CD4-positive, alpha-beta T cell treated with Interleukin-12 subunit alpha and Interleukin-12 subunit beta, for 1 hour (primary cell): Measurements from ENCODE around the gene LUZP2.
"Not testable (repeated sequence)": the region's sequence is repeated elsewhere in the genome, so short reads cannot be mapped to it uniquely, and the experiment has no call there.

Experiments
- DNase-seq: peaks from one replicate; pipeline ENCODE4 v3.0.0-alpha.2; 2020

Gene LUZP2

DNA sequence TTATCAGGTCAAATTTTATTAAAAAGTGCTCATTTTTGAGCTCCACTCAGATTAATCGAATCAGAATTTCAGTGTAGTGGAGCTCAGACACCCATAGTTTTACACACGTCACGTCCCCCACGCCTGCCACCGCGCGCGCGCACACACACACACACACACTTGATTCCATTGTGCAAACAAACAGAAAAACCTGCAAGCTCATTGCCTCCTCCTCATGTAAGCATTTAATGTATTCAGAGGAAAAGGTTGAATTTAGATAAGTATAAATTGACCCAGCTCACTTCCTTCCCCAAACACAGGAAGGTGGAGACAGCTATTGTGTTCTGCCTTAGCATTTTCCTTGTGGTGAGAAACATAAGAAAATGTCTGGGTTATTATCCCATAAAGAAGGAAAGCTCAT lies 336.7 kb downstream of the LUZP2 start:
- no peak for DNase-seq

DNA sequence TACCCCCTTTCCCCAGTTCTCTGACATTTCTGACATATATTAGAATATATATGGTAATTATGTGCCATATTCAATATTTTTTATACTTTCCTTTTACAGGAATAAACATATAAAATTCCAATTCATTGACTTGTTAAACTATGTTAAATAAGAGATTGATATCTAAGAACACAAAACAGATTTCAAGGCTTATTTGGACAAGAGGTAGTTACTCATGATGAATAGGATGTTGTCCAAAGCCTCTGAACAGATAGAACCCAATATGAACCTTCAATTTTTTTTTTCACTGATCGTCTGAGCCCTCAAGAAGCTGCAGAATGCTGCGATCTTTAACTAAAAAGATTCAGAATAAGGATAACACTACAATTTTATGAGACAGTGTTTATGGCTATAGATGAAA lies 340.3 kb downstream of the LUZP2 start:
- DNase-seq: no peak

DNA sequence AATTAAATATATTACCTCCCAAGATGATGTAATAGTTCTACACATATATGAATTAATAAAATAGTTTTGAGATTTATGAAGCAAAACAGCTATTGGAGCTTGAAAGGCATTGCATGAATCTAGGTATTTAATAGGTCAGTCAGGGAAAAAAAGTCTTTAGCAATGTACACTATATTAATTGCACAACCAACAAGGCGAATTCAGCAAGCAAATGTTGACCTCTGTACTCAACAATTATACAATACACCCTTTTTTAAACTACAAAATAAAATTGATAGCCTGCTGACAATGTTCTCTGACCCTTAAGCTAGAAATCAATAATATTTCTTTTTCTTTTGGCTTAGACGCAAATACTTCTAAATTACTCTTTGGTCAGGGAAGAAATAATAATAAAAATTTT lies 345.5 kb downstream of the LUZP2 start:
- no peak for DNase-seq

DNA sequence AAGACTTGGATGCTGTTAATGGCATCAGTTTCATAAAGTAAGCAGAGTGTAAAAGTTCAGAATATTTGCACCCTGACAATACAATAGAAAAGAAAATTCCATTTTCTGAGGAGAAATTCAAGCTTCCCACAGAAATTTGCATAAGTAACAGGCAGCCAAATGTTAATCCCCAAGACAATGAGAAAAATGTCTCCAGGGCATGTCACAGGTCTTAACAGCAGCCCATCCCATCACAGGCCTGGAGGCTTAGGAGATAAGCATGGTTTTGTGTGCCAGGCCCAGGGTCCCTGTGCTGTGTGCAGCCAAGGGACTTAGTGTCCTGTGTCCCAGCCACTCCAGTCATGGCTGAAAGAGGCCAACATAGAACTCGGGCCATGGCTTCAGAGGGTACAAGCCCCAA lies 347.6 kb downstream of the LUZP2 start:
- DNase-seq: no peak

DNA sequence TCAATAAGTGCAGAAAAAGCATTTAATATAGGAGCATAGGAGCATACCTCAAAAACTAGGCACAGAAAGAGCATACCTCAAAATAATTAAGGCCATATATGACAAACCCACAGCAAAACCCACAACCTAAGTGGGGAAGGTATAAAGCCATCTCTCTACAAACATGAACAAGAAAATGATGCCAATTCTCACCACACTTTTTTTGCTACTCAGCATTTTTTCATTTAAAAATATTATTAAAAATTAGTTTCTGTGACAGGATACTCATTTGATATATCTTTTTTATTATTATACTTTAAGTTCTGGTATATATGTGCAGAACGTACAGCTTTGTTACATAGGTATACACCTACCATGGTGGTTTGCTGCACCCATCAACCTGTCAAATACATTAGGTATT lies 352.0 kb downstream of the LUZP2 start:
- no peak for DNase-seq

DNA sequence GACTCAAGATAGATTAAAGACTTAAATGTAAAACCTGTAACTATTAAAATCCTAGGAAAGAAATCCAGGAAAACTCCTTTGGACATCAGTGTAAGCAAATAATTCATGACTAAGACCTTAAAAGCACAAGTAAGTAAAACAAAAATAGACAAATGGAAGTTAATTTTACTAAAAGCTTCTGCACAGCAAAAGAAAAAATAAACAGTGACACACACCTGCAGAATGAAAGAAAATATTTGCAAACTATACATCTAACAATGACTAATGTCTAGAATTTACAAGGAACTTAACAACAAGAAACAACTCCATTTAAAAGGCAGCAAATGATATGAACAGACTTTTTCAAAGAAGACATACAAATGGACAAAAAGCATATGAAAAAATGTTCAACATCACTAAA lies 359.1 kb downstream of the LUZP2 start:
- no peak for DNase-seq

DNA sequence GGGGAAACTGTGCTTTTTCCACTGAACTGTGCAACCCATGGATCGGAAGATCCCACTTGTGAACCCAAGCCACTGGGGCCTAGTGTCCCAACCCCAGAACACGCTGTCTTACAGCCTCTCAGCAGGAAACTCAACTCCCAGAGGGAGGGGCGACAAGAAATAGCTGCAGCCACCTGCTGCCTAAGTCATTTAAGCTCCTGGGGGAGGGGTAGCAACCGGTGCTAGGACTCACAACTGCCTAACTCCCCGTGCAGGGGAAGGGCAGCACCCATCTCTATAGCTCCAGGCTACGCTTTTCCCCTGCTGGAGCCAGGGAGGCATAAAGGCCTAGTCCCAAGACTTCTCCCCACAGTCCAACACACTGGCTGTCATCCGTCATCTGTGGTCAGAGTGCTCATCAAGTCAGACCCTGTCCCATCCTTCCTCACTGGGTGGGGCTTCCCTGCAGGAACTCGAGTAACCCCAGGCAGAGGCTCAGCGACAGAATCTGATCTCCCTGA lies 363.0 kb downstream of the LUZP2 start:
- no peak for DNase-seq

DNA sequence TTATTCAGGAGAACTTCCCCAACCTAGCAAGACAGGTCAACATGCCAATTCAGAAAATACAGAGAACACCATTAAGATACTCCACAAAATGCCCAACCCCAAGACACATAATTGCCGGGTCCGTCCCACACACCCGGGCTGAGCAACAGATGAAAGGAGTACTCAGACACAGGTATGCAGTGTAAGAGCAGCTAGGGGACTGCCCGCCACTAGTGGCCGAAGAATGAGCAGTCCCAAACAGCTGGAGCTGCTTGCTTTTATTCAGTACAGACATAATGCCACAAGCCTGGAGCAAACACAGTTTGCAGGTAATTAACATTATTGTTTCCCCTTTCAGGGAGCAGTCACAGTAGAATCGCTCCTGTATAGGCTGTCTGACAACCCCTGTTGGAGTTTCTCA lies 364.6 kb downstream of the LUZP2 start:
- DNase-seq: no peak

DNA sequence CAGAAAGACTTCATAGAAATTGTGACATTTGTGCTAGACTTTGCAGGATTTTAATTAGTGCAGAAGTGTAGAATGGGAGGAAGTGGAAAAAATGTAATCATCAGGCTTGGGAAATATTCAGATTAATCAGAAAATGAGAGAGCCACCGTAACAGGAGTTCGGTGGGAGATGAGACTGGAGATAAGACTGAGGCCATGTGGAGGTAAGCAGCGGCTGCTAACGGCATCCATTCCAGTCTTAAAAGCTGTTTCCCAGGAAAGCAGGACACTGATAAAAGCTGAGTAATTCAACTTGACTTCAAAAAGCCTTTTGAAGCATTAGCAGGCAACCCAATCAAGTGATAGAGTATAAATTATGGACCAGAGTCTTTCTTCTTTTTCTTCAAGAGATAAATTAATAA lies 369.9 kb downstream of the LUZP2 start:
- no peak for DNase-seq

DNA sequence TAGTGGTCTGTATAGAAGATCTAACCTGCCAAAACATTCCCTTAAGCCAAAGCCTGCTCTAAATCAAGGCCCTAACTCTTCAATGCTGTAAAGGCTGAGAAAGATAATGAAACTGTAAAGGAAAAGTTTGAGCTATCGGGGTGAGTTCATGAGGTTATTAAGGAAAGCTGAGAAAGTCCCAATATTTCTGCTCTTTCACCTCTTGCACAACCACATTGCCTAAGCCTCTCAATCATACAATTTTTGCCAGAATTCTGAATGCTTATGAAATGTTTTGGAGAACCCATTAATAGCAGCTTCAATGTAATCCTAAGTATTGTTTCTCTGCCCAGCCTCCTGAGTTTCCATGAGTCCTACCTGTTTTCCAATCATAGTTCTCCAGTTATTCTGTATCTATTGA lies 373.2 kb downstream of the LUZP2 start:
- DNase-seq: no peak

DNA sequence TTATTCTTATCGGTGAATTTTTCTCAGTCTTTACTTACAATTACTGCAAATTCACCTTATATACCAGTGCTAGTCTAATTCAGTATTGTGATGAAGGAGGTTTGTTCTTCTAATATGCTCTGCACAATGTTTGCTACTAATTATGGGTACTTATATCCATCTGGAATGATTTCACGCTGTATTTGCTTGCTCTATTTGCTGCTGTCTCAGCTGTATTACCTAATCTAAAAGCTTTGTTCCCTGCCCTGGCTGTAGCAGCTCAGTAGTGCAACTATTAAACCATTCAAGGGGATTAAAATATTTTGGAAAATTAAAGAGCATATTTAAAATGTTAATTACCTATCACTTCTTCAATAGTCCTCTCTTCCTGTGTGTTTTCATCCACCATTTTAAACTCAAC lies 375.3 kb downstream of the LUZP2 start:
- no peak for DNase-seq

DNA sequence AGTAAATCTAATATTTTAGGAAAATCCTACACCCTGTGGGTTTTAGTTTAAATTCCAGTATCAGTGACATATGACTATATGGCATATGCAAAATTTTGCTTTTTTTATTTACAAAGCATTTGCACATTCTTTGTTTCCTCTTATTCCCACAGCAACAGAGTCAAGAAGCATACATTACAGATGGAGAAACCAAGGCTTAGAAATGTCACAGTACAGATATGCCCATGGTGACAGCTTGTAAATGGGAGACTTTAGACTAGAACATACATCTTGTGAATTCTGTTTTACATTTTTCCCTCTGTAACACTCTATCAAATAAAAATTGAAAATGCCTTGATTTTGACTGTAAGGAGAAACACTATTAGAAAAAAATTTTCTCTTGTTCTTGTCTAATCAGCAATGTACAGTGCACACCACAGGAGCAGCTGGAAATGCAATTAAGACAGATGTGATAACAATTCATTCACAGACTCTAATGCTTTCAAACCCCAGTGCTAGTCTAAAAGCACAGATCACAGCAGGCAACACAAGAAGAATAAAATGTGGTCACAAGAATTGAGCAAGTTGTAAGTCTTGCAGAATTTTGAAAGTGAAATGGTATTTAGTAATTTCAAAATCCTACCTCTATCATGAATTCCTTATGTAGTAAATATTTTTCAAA lies 375.9 kb downstream of the LUZP2 start:
- no peak for DNase-seq

DNA sequence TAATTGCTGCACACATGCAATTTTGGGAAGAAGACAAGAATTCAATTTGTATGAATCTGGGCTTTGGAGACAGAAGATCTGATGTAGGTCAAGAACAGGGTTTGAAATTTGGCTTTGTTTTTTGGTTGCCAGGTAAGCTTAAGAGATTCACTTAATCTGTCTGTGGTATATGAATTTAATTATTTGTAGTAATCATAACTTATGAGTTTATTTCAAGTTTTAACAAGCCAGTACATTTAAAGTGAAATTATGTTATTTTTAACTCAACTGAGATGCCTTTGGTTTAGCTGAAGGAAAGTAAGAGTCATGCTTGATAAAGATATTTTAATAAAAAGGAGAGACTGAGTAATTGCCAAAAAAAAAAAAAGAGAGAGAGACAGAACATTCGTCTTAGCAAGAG lies 384.1 kb downstream of the LUZP2 start:
- no peak for DNase-seq

DNA sequence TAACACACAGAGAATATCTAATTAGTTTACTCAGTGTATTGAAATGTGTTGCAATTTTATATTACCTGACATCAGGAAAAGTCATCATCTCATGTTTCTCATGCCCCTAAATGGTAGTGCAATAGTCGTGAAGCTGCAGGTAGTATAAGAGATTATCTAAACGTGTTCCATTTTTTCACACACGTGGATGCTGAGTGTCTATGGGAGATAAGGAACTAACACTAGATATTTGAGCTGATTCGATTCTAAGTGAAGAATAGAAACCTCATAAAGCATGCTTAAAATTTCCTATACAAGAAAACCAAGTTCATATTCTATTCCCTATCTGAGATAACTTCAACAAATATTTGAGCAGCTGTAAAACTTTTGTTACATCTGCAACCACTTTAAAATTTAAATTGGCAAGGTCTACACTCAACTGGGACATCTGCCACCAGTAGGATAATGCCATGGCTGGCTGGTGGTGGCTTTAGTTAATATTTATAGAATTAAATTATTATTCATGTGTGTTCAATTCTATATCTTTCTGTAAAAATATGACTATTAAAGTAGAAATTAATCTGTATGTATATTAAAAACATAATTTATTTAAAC lies 388.8 kb downstream of the LUZP2 start:
- DNase-seq: no peak

DNA sequence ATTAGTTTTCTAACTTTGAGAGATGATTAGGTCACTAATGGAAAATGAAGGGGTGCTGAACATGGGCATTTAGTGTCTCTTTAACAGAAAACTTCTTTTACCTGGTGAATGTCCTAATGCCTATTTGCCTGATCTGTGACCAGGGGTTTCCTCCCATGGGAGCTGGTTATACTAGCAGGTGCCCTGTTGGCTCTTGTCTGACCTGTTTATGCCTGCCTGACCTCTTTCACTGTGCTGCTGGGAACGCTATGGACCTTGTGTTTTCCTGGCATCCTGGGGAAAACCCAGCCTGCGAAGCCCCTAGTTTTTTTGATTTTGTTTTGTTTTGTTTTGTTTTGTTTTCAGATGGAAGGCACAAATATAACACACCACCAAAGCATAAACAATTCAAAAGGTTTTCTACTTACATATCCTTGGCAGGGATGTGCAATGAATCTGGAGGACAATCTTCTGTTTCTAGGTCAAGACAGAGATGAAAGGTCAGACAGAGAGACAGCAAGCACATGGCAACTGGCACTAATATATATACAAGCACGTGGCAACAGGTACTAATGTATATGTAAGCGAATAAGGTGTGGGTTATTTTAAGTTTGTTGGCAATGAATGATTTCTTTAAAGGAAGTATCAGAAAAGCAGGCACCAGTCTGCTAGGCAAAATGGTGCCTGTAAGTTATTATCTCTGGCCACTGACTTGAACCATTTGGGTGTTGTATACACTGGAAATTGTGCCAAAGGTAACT lies 390.2 kb downstream of the LUZP2 start:
- DNase-seq: no peak

DNA sequence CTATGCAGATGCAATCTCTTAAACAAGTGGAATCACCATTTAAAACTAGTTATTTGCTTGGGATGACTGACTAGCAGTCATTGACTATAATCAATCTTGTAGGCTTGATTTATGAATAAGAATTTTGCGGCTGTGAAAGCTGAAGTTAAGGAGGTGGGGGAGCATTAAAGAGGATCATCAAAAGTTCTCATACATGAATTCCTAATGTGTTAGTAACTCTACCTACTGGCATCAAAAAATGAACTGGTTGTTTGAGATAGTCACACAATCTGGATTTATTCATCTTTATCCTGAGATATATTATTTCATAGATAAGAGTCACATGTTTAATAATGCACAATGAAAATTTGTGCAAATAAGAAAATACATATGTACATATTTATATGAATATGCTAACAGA lies 393.6 kb downstream of the LUZP2 start:
- no peak for DNase-seq

DNA sequence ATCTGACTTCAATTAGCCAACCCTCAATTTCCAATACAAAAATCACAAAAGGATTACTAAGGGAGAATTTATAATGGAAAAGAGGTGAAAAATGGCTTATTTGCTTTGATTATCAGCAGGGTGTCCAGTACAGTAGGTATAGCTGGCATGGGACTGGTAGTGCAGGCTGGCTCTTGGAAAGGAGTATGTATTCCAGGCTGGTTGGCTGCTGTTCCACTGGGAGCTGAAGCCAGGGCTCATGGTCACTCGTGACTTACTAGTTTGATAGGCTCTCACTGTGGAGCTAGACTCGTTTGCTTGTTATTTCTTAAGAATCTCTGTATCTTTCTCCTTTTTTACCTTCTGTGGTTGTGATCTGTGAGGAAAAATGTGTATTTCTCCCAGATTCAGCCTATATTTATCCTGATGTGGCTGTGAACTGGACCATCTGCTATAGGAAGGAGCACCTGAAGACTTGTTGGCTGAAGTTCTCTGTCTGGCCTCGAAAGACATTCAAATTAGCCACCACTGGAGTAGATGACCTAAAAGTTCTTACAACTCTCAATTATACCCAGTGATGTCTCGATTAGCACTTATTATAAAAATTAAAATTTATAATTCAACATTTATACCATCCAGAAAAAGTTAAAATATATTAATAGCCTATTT lies 395.1 kb downstream of the LUZP2 start:
- not testable (repeated sequence) for DNase-seq

DNA sequence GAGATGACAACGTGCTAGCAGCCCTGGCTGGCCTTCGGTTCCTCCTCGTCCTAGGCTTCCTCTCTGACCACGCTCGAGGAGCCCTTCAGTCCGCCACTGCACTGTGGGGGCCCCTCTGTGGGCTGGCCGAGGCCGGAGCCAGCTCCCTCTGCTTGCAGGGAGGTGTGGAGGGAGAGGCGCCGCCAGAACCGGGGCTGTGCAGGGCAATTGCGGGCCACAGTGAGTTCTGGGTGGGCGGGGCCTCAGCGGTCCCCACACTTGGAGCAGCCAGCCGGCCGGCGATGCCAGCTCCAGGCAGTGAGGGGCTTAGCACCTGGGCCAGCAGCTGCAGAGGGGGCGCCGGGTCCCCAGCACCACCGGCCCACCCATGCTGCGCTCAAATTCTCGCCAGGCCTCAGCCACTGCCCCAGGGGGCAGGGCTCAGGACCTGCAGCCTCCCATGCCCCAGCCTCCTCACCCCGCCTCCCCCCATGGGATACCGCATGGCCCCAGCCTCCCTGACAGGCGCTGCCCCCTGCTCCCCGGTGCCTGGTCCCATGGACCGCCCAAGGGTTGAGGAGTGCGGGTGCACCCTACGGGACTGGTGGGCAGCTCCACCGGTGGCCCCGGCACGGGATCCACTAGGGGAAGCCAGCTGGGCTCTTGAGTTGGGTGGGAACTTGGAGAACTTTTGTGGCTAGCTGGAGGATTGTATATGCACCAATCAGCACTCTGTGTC lies 399.4 kb downstream of the LUZP2 start:
- no peak for DNase-seq

DNA sequence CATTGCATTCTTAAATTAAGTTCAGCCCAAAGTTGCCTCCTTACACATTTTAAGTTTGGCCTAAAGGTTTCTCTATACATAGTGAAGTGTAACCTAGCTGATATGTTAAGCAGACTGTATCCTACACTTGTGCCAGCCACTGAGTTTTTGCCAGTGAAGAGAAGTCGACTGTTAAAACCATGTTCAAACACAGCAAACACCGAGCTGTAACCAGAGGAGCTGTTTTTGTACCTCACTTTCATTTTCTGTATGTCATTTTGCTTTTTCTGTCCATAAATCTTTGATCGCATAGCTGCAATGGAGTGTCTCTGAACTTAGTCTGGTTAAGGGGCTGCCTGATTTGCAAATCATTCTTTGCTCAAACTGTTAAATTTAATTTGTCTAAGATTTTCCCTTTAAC lies 403.7 kb downstream of the LUZP2 start:
- no peak for DNase-seq

DNA sequence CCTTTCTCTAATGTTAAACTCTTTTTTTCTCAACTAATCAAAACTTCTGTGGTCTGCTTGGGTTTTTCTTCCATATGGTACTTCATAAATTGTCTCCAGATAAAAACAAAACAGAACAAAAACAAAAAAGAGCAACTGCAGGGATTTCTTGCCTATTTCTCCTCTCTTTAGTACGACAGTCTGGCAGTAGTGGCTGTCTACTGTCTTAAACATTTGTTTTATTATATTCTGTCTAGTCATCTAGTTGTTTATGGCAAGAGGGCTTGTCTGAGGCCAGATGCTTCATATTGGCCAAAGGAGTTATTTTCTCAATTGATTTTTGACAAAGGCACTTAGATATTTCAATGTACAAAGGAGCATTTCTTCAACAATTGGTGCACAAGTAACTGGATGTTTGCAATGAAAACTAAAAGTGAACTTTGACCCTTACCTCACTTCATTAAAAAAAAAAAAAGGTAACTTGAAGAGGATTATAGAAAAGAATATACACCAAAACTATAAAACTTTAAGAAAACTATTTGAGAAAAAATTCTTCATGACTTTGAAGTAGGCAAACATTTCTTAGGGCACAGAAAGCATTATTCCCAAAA lies 404.2 kb downstream of the LUZP2 start:
- DNase-seq: no peak

DNA sequence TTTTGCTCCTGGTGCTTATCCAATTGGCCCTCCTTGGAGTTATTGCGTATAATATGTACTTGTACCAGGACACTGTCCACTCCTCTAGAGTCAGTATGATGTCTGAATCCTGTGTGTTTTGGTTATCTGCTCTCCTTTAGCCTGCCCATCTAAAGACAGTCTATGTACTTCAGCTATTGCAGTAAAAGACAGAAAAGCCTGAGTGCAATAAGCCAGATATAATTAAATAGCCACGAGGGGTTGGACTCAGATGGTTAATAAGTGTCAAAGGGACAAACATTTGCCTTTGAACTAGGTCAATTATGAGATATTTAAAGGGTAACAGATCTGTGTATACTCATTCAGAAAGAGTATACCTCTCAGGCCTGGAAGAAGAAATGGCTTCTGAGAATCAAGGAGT lies 406.7 kb downstream of the LUZP2 start:
- no peak for DNase-seq

DNA sequence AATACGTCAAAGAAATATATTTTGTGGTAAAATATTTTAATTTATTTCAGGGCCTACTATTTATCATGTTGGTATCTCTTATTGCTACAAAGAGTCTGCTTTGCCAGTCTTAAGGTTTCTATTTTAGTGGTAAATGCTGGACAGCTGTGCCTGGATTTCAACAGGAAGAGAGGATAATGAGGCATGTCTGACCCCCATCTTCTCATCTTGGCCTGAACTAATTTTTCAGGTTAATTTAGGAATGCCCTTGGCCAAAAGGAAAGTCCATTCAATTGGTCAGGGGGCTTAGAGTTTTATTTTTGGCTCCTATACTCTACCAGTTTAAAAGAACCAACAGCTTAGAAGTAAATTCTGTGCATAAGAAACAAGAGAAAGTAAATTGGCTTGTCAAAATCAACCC lies 428.2 kb downstream of the LUZP2 start:
- no peak for DNase-seq
